Measurements from ENCODE around the gene TNRC18.
"Not testable (repeated sequence)": the region's sequence is repeated elsewhere in the genome, so short reads cannot be mapped to it uniquely, and the experiment has no call there.

DNA sequence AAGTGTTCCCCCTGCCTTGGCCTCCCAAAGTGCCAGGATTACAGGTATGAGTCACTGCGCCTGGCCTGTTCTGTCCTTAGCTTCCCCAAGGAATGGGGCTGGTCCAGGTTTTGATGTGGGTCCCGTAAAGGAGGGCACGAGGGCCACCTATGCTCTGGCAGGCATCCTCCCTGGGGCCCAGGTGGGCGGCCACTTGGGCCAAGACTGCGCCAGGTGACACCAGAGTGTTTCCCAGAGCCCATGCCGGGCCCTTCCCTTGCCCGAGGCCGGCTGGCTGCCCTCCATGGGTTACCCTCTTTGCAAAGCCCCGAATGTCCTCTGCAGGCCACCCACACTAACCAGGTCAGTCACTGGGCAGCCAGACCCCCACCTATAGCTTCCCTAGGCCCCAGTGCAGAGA, 118.6 kb downstream of the TNRC18 start:
- TF ChIP-seq POLR2A (IDR thresholded peaks at IDR 0.05), result not testable (repeated sequence)
- TF ChIP-seq, protein P1, sequence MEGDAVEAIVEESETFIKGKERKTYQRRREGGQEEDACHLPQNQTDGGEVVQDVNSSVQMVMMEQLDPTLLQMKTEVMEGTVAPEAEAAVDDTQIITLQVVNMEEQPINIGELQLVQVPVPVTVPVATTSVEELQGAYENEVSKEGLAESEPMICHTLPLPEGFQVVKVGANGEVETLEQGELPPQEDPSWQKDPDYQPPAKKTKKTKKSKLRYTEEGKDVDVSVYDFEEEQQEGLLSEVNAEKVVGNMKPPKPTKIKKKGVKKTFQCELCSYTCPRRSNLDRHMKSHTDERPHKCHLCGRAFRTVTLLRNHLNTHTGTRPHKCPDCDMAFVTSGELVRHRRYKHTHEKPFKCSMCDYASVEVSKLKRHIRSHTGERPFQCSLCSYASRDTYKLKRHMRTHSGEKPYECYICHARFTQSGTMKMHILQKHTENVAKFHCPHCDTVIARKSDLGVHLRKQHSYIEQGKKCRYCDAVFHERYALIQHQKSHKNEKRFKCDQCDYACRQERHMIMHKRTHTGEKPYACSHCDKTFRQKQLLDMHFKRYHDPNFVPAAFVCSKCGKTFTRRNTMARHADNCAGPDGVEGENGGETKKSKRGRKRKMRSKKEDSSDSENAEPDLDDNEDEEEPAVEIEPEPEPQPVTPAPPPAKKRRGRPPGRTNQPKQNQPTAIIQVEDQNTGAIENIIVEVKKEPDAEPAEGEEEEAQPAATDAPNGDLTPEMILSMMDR (IDR thresholded peaks at IDR 0.05), result not testable (repeated sequence)
